Nucleus accumbens (tissue), 56 donors: ENCODE measurements around the gene C11orf24.

ENCODE experiments used
- DNase-seq, 56 donors: peaks; one replicate each; lab custom pipeline; 2025; lab: John Stamatoyannopoulos, UW

Gene C11orf24

DNA sequence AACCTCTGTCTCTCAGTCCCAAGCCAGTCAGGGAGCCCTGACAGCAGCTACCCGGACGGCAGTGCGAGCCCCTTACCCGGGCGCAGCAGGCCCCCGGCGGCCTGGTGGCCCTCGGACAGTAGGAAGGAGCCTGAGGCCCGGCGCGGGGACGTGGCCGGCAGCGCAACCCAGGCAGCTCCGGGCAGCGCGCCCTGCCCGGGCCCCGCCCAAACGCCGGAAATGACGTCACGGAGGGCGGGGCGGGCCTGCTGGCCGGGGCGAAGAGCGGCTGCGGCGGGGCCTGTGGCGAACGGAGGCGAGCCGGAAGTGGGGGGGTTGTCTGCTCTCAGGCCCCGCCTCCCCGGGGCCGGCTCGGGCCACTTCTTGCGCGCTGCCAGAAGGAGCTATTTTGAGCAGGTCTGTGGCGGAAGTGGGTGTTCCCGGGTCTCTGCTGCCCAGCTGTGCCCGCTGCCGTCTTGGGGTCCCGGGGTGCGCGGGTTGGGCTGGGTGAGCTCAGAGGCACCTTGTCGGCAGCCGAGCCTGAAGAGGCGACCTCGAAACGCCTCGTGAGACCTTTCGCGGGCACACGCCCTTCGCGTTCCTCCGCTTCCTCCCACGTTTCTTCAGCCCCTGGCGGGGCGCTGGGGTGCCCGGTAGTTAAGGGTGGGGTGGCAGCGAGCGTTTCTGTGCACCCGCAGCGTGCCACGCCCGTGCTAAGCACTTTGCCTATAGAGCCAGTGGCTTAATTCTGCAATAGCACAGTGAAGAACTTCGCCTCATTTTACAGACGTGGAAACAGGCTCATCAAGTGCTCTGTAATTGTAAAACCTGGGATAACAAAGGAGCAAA, at the start of gene C11orf24:
C11orf24 (minus strand) TSS at position 193 of the 828 bp plus-strand sequence. CDS start 8,206 bp downstream, outside the sequence.
- DNase-seq: peak; percentile 47 to 96 (median 90)

DNA sequence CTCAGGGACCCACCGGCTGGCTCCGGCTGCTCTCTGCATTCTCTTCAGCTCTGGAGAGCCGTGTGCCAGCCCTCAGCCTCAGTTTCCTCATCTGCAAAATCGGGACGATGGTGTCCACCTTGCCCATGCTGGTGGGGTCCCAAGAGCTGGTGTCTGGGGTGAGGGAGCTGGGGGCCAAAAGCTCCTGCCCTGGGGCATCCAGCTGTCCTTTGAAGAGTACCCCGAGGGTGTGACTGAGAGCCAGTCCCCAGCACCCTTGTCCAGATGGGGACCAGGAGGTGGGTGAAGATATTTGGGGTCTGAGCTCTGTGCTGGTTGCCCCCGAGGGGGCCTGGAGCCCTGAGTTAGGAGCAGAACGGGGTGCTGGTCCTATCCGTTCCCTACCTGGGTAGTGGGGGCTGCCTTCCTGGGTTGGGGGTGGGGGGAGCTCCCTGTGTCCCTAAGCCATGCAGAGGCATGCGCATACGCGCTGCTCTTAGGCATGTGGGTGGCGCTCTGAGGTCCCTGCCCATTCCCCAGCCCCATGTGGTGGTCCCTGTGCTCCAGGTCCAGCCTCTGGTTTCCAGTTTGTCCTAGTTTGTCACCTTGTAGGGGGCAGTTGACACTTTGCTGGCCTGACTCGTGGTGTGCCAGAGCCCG, 45.5 kb upstream of the C11orf24 start:
- DNase-seq: no peak

GRCh38 chr11:68315171-68315920, 43.6 kb upstream of the C11orf24 start:
- no peak for DNase-seq

GRCh38 chr11:68314203-68315170, 42.7 kb upstream of the C11orf24 start:
- DNase-seq: no peak

DNA sequence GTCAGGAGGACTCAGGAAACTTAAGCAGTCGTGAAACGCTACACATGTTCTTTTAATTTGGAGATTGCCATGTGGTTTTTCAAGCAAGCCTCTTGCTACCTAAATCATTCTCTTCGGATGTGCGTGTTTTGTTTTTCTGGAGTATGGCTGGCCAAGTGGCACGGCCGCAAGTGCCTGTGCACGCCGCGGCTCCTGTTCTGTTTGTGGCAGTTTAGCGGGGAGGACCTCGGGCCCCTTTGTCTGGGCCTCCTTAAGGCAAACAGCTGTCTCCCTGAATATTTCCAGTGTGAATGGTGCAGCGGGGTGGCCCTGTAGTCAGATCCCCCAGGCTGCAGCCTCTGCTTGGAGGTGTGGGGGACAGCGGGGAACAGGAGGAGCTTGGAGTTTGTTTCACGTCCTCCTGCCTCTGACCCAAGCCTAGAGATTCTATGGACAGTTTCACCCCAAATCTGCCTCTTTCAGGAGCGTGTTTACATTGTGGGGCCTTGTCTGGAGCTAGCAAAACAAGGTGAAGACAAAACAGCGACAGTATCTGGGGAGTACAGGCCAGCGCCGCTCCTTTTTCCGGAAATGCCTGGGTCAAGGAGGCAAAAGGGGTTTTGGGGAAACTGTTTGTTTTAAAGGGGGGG, 41.9 kb upstream of the C11orf24 start:
- no peak for DNase-seq

GRCh38 chr11:68312780-68313573, 41.2 kb upstream of the C11orf24 start:
- DNase-seq: no peak

DNA sequence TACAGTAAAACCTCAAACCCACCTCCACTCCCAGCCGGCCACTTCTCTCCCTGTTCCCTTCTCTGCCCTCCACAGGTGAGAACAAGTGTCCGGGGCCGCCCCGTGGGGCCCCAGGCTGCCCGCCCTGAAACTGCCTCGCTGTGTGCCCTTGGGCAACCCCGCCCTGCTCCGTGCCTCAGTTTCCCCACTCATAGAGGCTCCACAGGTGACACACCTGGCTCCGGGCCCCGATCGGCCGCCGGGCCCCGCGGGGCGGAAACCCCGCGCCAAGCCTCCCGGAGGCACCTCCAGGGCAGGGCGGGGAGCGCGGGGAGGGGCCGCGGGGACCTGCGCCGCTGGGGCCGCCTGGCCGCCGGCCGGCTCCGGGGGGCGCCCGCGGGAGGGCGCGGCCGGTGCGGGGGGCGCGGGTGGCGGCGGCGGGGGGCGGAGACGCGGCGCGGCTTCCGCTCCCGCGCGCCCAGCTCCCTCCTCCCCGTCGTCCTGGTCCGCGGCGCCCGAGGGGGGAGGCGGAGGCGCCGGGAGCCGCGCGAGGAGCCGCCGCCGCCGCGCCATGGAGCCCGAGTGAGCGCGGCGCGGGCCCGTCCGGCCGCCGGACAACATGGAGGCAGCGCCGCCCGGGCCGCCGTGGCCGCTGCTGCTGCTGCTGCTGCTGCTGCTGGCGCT, 40.5 kb upstream of the C11orf24 start, which contains the start of gene LRP5:
LRP5 (plus strand) TSS at position 475 of the 663 bp plus-strand sequence; CDS start at position 599, 124 bp downstream.
- DNase-seq: peak in 1 of 56 donors; percentile 47

DNA sequence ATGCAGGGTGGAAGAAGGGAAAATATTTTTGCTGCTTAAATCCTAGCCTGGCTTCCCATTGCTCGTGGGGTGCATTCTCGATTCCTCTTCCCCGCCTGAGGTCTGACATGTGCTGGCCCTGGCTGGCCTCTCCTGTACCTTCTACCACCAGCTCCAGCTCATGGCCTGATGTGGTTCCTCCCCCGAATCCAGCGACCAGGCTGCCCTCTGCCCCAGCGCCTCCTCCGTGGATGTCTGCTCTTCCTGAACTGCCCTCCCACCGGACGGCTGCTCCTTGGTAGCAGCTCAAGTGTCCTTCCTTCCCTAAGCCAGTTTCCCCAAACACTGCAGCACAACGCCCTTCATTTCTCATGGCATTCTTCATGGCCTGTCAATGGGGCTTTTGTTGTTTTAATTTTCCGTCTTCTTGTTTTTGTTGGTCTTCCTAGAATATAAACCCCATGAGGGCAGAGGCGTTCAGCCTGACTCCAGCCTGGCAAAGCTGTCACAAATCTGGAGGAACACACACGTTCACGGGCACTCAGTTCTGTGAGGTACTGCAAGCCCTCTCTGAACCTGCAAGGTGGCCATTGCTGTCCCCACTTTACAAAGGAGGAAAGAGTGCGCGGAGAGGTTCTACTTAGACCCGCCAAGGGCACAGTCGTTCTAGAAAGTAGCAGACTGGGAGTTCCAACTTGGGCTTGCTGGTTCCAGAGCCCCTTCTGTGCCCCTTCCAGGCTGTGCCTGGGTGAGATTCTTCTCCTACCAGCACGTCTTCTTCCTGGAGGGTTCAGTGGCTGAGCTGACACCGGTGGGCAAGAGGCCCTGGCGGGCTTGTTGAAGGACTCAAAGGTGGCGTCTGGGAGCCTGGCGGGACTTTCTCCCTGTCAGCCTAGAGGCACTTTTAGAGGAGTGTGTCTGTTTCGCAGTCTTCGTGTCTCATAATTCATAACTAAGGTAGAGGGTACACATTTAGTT, 39.7 kb upstream of the C11orf24 start:
- DNase-seq: no peak

DNA sequence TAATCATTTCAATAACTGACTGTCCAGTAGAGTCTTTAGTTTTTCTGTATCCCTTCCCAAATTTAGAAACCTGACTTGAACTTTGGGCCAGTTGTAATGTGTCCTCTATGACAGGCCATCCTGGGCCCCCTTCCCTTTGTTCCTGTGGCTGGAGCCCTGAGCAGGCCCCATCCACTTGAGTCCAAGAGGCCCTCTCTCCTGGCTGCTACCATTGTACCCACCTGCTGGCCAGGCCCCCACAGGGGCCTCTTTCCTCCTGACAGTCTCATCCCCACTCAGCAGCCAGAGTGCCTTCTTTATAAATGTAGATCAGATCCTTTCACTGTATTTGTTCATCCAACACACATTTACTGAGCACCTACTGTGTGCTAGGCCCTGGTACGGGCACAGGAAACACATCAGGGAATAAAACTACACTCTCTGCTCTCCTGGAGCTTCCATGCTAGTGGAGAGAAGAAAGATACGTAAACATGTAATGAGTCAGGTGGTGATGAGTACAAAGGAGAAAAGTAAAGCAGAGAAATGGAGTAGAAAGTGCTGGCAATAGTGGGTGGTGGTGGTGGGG, 37.9 kb upstream of the C11orf24 start:
- no peak for DNase-seq

DNA sequence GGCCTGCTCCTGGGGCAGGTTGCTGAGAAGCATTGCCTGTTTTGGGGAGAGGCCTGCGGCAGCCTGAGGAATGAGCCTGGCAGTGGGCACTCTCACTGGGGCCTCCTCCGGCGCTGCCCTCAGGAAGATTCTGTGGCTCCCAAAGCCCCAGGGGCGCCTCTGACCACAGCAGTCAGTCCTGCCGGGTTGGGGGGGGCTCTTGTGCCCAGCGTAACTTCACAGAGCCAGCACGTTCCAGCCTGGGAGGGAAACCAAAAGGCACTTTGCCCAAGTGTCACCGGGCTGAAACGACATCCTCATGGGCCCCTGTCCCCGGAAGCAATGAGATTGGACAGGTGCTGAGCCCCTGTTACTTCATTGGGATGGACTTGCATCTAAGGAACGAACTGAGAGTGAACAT, 36.3 kb upstream of the C11orf24 start:
- peak in 3 of 56 donors; percentile 10 to 27 (median 21) for DNase-seq

GRCh38 chr11:68306636-68307035, 34.9 kb upstream of the C11orf24 start:
- no peak for DNase-seq

DNA sequence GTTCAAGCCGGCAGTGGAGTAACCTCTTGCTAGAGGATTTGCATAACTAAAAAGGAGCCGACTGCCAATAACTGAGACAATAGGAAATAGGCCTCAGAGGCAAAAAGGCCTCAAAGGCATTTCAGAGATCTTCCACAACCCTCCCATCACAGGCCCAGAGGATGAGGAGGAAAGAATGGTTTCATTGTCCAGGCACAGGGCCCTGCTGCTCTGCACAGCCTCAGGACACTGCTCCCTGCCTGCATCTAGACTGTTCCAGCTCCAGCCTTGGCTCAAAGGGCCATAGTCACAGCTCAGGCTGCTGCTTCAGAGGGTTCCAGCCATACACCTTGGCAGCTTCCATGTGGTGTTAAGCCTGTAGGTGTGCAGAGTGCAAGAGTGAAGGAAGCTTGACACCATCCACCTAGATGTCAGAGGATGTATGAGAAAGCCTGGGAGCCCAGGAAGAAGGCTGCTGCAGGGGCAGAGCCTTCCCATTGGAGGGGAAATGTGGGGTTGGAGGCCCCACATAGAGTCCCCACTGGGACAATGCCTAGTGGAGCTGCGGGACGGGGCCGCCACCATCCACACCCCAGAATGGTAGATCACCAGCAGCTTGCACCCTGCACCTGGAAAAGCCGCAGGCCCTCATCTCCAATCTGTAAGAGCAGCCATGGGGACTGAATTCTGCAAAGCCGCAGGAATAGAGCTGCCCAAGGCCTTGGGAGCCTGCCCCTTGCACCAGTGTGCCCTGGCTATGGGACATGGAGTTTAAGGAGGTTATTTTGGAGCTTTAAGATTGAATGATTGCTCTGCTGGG, 32.4 kb upstream of the C11orf24 start:
- DNase-seq: peak in 1 of 56 donors; percentile 52

GRCh38 chr11:68303083-68303482, 31.3 kb upstream of the C11orf24 start:
- DNase-seq: no peak

- DNase-seq: no peak
These were observed 30.9 kb upstream of the C11orf24 start for GRCh38 chr11:68302670-68303069.

- no peak for DNase-seq
These were observed 30.5 kb upstream of the C11orf24 start for GRCh38 chr11:68302256-68302655.
